Activated CD4-positive, CD25-positive, alpha-beta regulatory T cell treated with anti-CD3 and anti-CD28 coated beads, Interleukin-2, amount 50 U/mL, for 72 hours (primary cell): ENCODE results near the gene PAX3.
A peak's percentile ranks its signal among the peaks of the same experiment; 100 is the strongest.

Source experiments
- DNase-seq: peaks from one replicate; pipeline ENCODE4 v3.0.0; 2021

PAX3 gene

GRCh38 chr2:222298311-222299150 is at the start of gene PAX3:
Gene PAX3 (minus strand): TSS chr2:222298998. CDS start chr2:222298615, 383 bp downstream.
- no peak for DNase-seq

- no peak for DNase-seq
These were observed 42.5 kb upstream of the PAX3 start for GRCh38 chr2:222341331-222341730.

DNA sequence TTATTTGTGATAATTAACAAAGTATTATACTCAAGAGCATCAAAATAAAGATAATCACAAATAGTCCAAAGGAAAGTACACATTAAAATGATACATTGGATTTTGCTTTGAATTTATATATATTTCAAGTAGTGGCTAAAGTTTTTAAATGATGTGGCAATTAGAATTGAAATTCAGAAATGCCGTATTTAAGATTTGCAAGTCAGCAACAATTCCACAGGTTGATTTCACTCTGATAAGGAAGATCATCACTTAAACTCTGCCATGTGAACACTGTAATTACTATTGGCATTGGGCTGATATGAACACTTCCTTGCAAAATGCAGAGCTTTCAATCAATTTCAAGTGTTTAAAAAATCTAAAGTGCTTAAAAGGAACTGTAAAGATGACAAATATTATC is 39.6 kb upstream of the PAX3 start:
- no peak for DNase-seq

- no peak for DNase-seq
These were observed 38.1 kb upstream of the PAX3 start for GRCh38 chr2:222336931-222337330.

- DNase-seq: no peak
These were observed 37.6 kb upstream of the PAX3 start for GRCh38 chr2:222336442-222336841.

GRCh38 chr2:222334914-222335313 is 36.1 kb upstream of the PAX3 start:
- no peak for DNase-seq

DNA sequence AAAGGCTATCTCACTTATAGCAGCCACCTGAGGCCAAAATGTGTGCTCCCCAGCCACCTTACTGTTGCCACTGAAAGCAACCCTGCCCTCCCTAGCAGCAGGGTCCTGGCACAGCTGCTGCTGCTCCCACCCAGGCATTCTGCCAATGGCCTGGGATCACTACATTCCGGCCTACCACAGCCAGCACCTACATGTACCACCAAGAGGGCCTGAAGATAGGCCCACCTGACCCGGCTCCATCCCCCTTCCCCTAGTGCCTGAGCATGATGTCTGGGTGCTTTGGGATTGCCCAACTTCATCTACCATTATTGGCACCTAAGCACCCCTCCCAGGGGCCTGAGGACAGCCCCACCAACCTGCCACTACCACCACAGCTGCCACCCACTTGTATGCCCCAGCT is 34.6 kb upstream of the PAX3 start:
- DNase-seq: no peak

DNA sequence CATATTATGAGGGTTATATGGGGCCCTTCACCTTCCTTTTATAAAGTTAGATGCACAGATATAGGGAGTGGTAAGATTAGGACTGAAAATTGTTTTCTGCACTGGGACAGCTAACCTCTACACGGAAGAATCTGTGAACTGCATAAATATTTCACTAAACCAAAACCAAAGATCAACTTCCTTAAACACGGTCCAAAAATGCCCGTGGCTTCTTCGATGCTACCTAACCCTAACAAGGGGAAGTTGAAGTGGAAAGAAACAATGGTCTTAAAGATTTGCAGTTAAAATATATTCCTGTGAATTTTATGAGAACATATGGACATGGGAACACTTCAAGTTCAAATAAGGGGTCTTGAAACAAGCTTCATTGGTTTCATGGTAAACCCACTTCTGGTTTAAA is 33.3 kb upstream of the PAX3 start:
- no peak for DNase-seq

GRCh38 chr2:222330910-222331309 is 32.1 kb upstream of the PAX3 start:
- no peak for DNase-seq

DNA sequence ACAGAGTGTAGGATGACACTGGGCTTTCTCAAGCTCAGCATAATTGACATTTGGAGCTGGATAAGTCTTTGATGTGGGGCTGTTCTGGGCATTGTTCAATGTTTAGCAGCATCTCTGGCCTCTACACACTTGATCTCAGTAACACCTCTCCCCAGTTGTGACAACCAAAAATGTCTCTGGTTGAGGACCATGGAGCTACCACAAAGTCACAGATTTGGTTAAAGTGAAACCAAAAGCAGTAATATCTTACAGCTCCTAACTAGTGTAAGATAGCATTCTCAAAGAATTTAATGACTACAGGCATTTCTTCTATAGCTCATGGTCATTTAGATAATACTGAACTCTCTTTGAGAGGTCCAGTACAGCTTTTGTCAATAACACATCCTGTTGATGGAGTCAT is 23.4 kb upstream of the PAX3 start:
- no peak for DNase-seq

- peak; percentile 29 for DNase-seq
These were observed 21.9 kb upstream of the PAX3 start for GRCh38 chr2:222320436-222321395.

- peak; percentile 34 for DNase-seq
These were observed 21.0 kb upstream of the PAX3 start for GRCh38 chr2:222319586-222320435.

DNA sequence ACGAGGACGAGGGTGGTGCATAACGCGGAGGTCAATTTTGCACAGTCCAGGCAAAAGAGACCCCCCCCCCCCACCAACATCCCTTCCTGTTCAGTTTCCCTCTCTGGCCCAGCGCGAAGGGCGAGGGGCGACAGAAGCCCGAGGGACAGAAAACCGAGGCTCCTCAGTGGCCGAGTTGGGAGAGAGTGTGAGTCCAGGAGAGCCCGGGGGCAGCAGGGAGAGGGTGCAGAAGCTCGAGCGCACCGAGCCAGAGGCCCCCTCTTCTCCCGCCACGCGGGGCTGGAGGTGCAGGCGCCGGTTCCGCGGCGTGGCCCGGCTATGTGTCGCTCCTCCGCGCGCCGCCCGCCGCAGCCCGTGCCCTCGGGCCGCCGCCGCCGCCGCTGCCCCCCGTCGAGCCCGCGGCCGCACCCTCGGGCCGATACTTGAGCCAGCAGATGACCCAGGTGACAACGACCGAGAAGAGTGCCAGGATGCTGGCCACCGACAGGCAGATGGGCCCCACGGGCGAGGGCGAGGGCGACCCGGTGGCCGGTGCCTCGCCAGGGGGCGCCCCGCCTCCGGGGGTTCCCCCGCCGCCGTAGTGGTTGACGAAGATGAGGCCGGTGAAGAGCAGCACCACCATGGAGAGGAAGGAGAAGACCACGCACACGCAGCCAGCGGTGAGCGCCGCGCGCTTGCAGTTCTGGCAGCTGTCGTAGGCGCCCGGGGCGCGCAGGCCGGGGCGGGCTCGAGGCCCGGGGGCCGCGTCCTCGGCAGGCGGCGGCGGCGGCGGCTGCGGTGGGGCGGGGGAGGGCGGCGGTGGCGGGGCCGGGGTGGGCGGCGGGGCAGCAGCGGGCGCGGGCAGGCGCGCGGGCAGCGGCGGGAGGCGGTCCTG is 20.2 kb upstream of the PAX3 start:
- DNase-seq: peak; percentile 34

- peak; percentile 49 for DNase-seq
These were observed 19.4 kb upstream of the PAX3 start for GRCh38 chr2:222318026-222318711.

- no peak for DNase-seq
These were observed 16.8 kb upstream of the PAX3 start for GRCh38 chr2:222315443-222316121.

DNA sequence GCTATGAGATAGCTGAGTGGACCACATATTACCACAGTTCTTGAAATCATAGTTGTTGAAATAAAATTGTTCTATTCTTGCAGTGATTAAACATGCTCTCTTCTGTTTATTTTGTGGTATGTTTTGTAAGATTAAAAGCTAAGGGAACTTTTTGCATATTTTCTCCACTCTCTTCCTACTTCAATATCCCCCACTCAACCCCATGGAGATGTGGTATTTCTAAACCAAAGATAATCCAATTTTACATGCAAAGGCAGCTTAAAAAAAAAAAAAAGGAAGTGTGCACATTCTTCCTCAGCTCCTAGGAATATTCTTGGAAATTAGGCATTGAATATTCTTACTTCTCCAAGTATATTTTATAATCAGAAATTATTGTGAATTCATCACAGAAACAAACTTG is 15.0 kb upstream of the PAX3 start:
- no peak for DNase-seq

DNA sequence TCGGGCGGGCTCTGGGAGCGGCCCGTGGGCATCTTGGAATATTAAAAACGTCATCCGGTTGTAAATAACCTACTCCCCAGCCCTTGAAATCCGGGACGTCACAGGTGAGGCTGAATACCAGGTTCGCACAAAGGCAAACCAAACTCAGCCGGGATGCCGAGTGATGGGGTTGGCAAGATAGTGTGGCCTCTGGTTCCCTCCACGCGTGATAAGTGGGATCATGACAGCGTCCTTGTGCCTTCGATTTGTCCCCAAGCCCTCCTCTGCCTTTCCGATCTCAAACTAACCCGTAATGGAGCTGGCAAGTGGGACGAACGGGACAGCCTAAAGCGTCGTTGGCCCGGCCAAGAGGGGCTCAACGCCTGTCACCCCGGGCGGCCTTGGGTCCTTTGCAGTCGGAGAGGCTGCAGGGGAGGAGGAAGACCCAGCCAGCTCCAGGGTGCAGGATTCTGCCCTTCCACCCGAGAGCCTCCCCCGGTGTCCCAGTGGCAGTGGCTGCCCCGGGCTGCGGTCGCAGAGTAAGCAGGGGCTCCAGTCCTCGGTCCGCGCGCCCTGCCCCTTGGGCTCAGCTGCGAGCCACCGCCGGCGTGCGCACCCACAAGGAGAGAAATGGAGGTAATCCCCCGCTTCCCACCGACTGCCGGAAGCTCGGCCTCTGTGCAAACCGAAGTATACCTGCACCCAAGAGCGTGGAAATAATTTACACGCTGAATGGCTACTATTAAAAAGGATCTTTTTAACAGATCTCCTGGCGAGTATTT is 13.4 kb upstream of the PAX3 start:
- no peak for DNase-seq

- no peak for DNase-seq
These were observed 12.7 kb upstream of the PAX3 start for GRCh38 chr2:222311319-222311977.

DNA sequence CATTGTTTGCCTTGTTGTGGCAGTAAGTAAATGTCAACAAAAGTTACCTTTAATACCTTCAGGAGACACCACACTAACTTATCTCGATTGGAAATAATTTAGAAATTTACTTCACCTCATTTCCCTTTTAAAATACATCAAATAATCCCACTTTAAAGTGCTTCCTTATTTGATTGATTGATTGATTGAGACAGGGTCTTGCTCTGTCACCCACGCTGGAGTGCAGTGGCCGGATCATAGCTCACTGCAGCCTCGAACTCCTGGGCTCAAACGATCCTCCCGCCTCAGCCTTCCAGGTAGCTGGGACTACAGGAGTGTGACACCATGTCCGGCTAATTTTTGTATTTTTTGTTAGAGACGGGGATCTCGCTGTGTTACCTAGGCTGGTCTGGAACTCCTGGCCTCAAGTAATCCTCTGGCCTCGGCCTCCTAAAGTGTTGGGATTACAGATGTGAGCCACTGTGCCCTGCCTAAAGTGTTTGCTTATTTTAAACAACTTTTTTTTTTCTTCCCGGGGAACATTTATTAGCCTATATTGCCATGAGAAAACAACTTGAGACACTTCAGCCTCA is 12.0 kb upstream of the PAX3 start:
- DNase-seq: no peak
